Stimulated activated CD4-positive, alpha-beta T cell treated with anti-CD3 and anti-CD28 coated beads, Interleukin-2, amount 100 ng/mL, for 4 hours (primary cell): Measurements from ENCODE around the gene DDX52.
"Not testable (repeated sequence)": the region's sequence is repeated elsewhere in the genome, so short reads cannot be mapped to it uniquely, and the experiment has no call there.

Experiments
- DNase-seq: peaks from one replicate; pipeline ENCODE4 v3.0.0-alpha.2; 2020; ENCODE audit warnings: low read depth

The DDX52 gene

GRCh38 chr17:37650419-37651003 is 7.3 kb upstream of the DDX52 start:
- DNase-seq: no peak

DNA sequence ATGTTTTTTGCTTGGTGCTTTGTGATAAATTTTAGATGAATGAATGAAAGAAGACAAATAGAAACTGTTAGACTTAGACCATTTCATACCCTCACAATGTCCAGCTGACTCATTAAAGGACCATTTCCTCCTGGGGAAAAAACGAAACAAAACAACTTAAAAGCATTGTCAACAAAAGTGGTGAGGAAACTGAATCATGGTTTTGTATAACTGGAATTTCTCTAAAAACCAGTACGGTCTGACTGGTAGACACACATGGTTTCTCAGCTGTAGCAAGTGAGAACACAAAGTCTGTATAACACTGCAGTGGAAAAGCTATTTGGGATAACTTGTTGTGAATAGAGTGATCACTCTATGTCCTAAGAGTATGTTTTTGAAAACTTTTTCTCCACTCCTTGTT is 5.3 kb upstream of the DDX52 start:
- DNase-seq: no peak

- no peak for DNase-seq
Measured at GRCh38 chr17:37647856-37648255, 4.6 kb upstream of the DDX52 start.

DNA sequence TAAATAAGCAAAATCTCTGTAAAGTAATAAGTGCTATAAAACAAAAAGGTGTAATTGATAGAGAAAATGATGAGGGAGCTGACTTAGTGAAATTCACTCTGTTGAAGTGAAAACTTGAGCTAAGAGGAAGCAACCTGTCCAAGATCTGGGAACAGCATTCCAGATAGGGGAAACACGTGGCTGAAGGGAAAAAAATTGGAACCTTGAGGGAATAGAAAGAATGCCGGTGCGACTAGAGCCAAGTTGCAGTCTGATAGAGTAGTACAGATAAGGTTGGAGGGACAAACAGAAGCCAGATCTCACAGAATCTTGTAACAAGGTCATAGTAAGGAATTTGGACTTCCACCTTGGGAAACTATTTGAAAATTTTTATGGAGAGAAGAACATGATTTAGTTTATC is 623 bp upstream of the DDX52 start:
- no peak for DNase-seq

- no peak for DNase-seq
Measured at GRCh38 chr17:37642681-37643080, 565 bp downstream of the DDX52 start.

- no peak for DNase-seq
Measured at GRCh38 chr17:37640015-37640414, 3.2 kb downstream of the DDX52 start.

DNA sequence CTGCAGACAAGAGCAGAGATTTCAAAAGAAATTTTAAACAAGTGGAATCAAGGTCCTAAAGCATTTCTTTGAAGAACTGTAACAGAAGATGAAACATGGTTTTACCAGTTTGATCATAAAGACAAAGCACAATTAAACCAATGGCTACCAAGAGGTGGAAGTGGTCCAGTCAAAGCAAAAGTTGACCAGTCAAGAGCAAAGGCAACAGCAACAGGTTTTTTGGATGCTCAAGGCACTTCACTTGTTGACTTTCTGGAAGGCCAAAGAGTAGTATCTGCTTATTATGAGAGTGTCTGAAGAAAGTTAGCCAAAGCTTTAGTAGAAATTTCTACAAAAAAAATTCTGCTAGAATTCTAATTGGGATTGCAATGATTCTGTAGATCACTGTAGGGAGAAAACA is 5.3 kb downstream of the DDX52 start:
- DNase-seq: no peak

DNA sequence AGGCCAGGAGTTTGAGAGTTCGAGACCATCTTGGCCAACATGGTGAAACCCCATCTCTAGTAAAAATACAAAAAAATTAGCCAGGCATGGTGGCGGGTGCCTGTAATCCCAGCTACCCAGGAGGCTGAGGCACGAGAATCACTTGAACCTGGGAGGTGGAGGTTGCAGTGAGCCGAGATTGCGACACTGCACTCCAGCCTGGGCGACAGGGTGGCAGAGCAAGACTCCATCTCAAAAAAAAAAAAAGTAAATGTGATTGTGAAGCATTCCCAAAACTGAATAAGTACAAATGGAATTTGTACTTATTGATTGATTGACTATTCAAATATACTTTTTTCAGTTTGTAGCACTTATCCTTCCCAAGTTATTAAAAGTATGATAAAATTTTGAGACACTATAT is 26.8 kb downstream of the DDX52 start:
- DNase-seq: not testable (repeated sequence)

DNA sequence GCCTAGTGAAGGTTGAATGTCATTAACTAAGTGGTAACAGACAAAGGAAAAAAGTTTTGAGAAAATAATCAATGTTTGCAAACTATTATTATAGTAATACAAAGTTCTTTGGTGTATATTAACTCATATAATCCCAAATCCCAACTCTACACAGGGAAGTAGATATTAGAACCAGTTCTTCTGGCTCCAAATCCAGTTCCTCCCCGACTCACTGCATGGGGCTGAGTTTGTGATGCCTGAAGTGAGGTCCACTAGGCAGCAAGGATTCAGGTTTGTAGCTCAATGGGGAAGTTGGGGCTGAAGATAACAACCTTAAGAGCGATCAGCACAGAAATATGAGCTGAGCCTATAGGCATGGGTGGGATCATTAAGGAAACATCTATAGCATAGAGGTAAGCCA is 28.4 kb downstream of the DDX52 start:
- no peak for DNase-seq

- no peak for DNase-seq
Measured at GRCh38 chr17:37614391-37614790, 28.9 kb downstream of the DDX52 start.

GRCh38 chr17:37610971-37611370 is 32.3 kb downstream of the DDX52 start:
- DNase-seq: no peak

DNA sequence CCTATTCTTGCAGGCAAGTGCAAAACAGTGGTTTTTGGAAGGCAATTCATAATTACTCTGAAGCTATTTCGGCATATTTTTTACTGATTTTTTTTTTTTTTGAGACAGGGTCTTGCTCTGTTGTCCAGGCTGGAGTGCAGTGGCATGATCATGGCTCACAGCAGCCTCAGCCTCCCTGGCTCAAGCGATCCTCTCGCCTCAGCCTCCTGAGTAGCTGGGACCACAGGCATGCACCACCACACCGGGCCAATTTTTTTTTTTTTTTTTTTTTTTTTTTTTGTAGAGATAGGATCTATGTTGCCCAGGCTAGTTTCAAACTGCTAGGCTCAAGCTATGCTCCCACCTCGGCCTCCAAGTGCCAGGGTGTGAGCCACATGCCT is 33.2 kb downstream of the DDX52 start:
- not testable (repeated sequence) for DNase-seq

GRCh38 chr17:37609170-37610040 is 33.8 kb downstream of the DDX52 start, which contains the start of gene SYNRG:
SYNRG (minus strand) TSS chr17:37609418; CDS start chr17:37609355, 63 bp downstream.
- peak; percentile 91 for DNase-seq

GRCh38 chr17:37608351-37609169 is 34.7 kb downstream of the DDX52 start:
- DNase-seq: no peak

DNA sequence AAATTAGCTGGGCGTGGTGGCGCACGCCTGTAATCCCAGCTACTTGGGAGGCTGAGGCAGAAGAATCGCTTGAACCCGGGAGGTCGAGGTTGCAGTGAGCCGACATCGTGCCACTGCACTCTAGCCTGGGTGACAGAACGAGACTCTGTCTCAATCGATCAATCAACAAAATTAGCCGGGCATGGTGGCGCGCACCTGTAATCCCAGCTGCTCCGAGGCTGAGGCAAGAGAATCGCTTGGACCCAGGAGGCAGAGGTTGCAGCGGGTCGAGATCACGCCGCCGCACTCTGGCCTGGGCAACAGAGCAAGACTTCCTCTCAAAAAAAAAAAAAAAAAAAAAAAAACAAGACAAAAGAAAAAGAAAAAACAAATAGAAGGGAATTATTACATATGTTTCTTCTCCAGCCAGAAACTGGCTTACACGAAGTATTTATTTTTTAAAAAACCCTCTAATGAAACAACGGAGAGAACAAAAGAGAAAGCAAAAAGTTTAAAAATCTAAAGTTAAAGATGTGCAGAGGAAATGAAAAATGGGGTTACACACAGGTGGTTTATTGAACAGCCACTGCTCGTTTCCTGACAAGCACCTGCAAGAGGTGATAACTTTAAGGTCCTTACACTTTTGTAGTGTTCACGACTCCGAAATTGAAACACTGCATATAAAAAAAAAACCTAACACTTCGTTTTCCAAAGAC is 35.5 kb downstream of the DDX52 start:
- DNase-seq: no peak

- peak; percentile 12 for DNase-seq
Measured at GRCh38 chr17:37605813-37606505, 37.3 kb downstream of the DDX52 start.

DNA sequence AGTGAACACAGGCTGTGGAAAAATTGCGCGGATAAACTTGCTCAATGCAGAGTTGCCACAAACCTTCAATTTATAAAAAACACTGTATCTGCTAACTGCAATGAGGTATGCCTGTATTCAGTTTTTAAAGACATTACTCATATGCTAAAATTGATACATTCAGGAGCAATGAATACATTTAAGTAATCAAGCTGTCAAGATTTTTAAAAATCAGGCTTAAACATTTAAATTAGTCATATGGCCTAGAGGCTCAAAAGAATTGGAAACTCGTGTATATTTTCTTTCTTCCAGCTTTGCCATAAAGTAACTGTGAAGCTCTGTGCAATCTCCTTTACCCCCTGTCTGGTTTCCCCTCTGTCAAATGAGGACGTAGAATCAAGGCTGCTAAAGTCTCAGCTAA is 38.2 kb downstream of the DDX52 start:
- DNase-seq: no peak

GRCh38 chr17:37604556-37604955 is 38.7 kb downstream of the DDX52 start:
- no peak for DNase-seq

DNA sequence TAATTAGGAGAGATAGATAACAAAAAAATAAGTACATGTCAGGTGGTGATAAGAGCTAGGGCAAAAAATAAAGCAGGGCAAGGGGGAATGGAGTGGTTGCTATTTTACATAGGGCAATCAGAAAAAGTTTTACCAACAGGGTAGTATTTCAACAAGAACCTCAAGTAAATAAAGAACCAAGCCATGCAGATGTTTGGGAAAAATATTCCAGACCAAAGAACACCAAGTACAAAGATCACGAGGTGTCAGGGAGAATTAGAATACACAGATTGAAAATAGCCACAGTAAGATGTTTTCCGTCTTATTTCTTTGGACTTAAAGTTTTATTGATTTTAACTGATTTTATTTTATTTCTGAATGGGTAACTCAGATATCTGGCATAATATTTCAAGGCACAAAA is 45.1 kb downstream of the DDX52 start:
- no peak for DNase-seq

GRCh38 chr17:37592291-37592690 is 51.0 kb downstream of the DDX52 start:
- no peak for DNase-seq

DNA sequence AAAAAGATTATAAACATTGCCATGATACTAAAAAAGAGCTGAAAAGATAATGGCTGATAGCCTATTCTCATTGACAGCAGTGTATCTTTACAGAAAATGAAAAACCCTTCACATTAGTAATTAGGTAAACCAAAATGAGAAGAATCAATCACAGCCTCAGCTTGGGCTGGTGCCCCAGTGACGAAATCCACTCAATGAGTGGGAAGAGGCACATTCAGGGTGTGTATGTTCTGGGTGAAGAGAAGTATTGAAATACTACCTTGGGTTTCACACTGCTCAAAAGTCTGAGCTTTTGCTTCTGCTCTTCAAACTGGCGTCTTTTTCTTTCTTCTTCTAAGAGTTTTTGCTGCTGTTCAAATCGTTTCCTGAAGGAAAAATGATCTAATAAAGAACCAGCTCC is 58.2 kb downstream of the DDX52 start:
- DNase-seq: no peak

DNA sequence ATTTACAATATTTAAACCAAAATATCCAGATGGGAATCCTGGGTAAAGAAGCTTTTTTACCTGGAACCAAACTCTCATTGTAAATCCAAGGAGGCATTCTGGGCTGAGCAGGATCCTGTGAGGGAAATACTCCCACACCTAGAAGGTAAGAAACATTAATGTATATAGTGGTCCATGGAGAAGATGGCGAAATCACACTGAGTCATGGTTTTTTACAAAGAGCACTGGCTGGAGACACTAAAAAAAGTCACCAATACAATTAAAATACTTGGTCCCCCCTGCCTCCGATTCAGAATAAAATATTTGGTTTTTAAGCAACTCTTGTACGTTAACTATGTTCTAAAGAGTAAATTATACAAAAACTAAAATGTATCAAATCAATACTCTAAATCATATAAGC is 67.0 kb downstream of the DDX52 start:
- no peak for DNase-seq
